Endothelial cell of umbilical vein (primary cell): ENCODE measurements around the gene PLEKHA8. TPM values are rescaled to one million over a fixed set of nuclear protein-coding genes. Genes with fewer than 3 reads are reported as not detected.

Source experiments
- BruUV-seq: library from RNA; stranded (reverse); fragments of 400-500 nt; replicated peaks from 2 replicates; lab custom pipeline; 2021; lab: Mats Ljungman, UMichigan
- CTCF ChIA-PET: fragments of 300-600, 350-600 bp; sonication (Branson Sonifier 250); formaldehyde crosslinking; loops from one replicate; lab custom pipeline; 2021; ENCODE audit warnings: antibody characterized with exemption, inconsistent platforms; lab: Charles Lee
- POLR2A ChIA-PET: fragments of 300-600, 350-600 bp; sonication (Branson Sonifier 250); formaldehyde crosslinking; loops from one replicate; lab custom pipeline; 2021; ENCODE audit warnings: antibody characterized with exemption, inconsistent platforms; lab: Charles Lee
- DNase-seq: peaks from one replicate; pipeline ENCODE4 v3.0.0-alpha.2; 2011; ENCODE audit warnings: low read depth, low spot score
- FAIRE-seq: peaks from 2 replicates; lab custom pipeline; 2011; peaks lifted over from hg19 to GRCh38; lab: Jason Lieb, UNC
- H2AFZ ChIP-seq: 2 replicates; pipeline ENCODE4 v1.6.0; 2012; ENCODE audit warnings: low read depth, low read length, control low read depth, inconsistent platforms
- H3K27ac ChIP-seq: 2 replicates; pipeline ENCODE4 v1.5.1; 2011; ENCODE audit warnings: low read depth, mild to moderate bottlenecking, control low read depth, low read length, moderate library complexity; ENCODE audit not compliant: insufficient read depth
- H3K27me3 ChIP-seq, 2 experiments: 2 replicates each; pipeline versions ENCODE4 v1.6.0 to v1.6.1; 2011; ENCODE audit warnings: low read length in 2 of 2, mixed read lengths in 1 of 2; ENCODE audit not compliant: control insufficient read depth in 2 of 2, insufficient read depth in 2 of 2
- H3K36me3 ChIP-seq, 2 experiments: 2 replicates in 1 of 2; 3 replicates in 1 of 2; pipeline ENCODE4 v1.5.1; 2011; ENCODE audit warnings: low read length in 2 of 2, mild to moderate bottlenecking in 1 of 2, moderate library complexity in 1 of 2; ENCODE audit not compliant: control insufficient read depth in 2 of 2, insufficient read depth in 2 of 2; ENCODE audit errors: extremely low read depth in 1 of 2
- H3K4me1 ChIP-seq: 3 replicates; pipeline ENCODE4 v1.5.1; 2011; ENCODE audit warnings: mild to moderate bottlenecking, low read length; ENCODE audit not compliant: control insufficient read depth, insufficient read depth; ENCODE audit errors: extremely low read depth
- H3K4me2 ChIP-seq: 2 replicates; pipeline ENCODE4 v1.6.1; 2011; ENCODE audit warnings: low read length, control low read depth, mixed read lengths; ENCODE audit not compliant: insufficient read depth
- H3K4me3 ChIP-seq, 3 experiments: fragments of 200-600 bp in 1 of 3; sonication (generic), shearing (Covaris generic) in 1 of 3; replicated peaks in 1 of 3; 2 replicates each; pipeline ENCODE4 v1.5.1; 2011 to 2016; ENCODE audit warnings: control low read depth in 3 of 3, low read length in 3 of 3, mild to moderate bottlenecking in 2 of 3, inconsistent platforms in 1 of 3, low read depth in 1 of 3, moderate library complexity in 1 of 3; ENCODE audit not compliant: insufficient read depth in 1 of 3
- H3K79me2 ChIP-seq: 2 replicates; pipeline ENCODE4 v1.6.0; 2012; ENCODE audit warnings: low read length, inconsistent platforms; ENCODE audit not compliant: control insufficient read depth, insufficient read depth
- H3K9ac ChIP-seq: replicated peaks from 2 replicates; pipeline ENCODE3; 2011; ENCODE audit warnings: low read length, control low read depth; ENCODE audit not compliant: insufficient read depth; ENCODE audit errors: extremely low read depth
- H3K9me1 ChIP-seq: replicated peaks from 3 replicates; pipeline ENCODE4 v1.6.0; 2011; ENCODE audit warnings: mild to moderate bottlenecking, low read length; ENCODE audit not compliant: control insufficient read depth, insufficient read depth; ENCODE audit errors: extremely low read depth
- H3K9me3 ChIP-seq: replicated peaks from 2 replicates; pipeline ENCODE4 v1.5.1; 2012; ENCODE audit warnings: low read length, inconsistent platforms; ENCODE audit not compliant: control insufficient read depth, insufficient read depth
- H4K20me1 ChIP-seq: replicated peaks from 2 replicates; pipeline ENCODE3; 2011; ENCODE audit warnings: mild to moderate bottlenecking, low read length; ENCODE audit not compliant: control insufficient read depth, insufficient read depth; ENCODE audit errors: extremely low read depth
- CTCF ChIP-seq, 2 donors: IDR thresholded peaks; 1 replicate in 1 of 2; 2 replicates in 1 of 2; pipeline ENCODE4 v1.5.1; 2011; ENCODE audit warnings: low read length in 2 of 2, mild to moderate bottlenecking in 2 of 2, moderate library complexity in 2 of 2, control low read depth in 1 of 2, inconsistent platforms in 1 of 2, low read depth in 1 of 2; ENCODE audit not compliant: insufficient read depth in 1 of 2; ENCODE audit errors: extremely low read depth in 1 of 2
- EZH2 ChIP-seq: IDR thresholded peaks from 2 replicates; pipeline ENCODE4 v1.6.1; 2012; ENCODE audit warnings: borderline replicate concordance, low read depth, mild to moderate bottlenecking, moderate library complexity, low read length, inconsistent platforms; ENCODE audit not compliant: severe bottlenecking
- FOS ChIP-seq: IDR thresholded peaks from 2 replicates; pipeline ENCODE4 v1.6.1; 2011; ENCODE audit warnings: mild to moderate bottlenecking, low read length, moderate library complexity, borderline replicate concordance; ENCODE audit not compliant: insufficient read depth
- GATA2 ChIP-seq: IDR thresholded peaks from 2 replicates; pipeline ENCODE4 v1.7.0; 2011; ENCODE audit warnings: low read depth, mild to moderate bottlenecking, moderate library complexity, mixed read lengths, low read length; ENCODE audit not compliant: insufficient read length, insufficient read depth
- JUN ChIP-seq: IDR thresholded peaks from 2 replicates; pipeline ENCODE4 v1.6.1; 2011; ENCODE audit warnings: borderline replicate concordance, low read depth; ENCODE audit not compliant: insufficient read length, insufficient read depth
- MAX ChIP-seq: IDR thresholded peaks from 2 replicates; pipeline ENCODE4 v1.6.1; 2011; ENCODE audit not compliant: insufficient read depth, insufficient read length
- MYC ChIP-seq: IDR thresholded peaks from one replicate; pipeline ENCODE4 v1.6.1; 2011; ENCODE audit warnings: mild to moderate bottlenecking, low read depth, low read length
- POLR2A ChIP-seq: IDR thresholded peaks from 2 replicates; pipeline ENCODE4 v1.6.1; 2012; ENCODE audit warnings: low read depth, mild to moderate bottlenecking, control low read depth, low read length
- POLR2AphosphoS5 ChIP-seq: IDR thresholded peaks from 2 replicates; pipeline ENCODE4 v1.6.1; 2012; ENCODE audit warnings: low read depth, mild to moderate bottlenecking, control low read depth, low read length, moderate library complexity; ENCODE audit not compliant: insufficient read depth
- dilution Hi-C: fragments of 300-500 bp; cut with MboI; formaldehyde crosslinking; loops from one replicate; pipeline ENCODE4 v1.15.0; 2019; ENCODE audit warnings: low sequenced_read_pairs; ENCODE audit not compliant: extremely low pct_ligation_motif_present
- intact Hi-C: fragments of 100-400 bp; cut with micrococcal nuclease; formaldehyde crosslinking; loops from one replicate; pipeline ENCODE4 v1.10.0; 2022
- polyA plus RNA-seq, 4 experiments: library from polyadenylated mRNA; depleted of rRNA in 3 of 4; stranded (reverse) in 3 of 4; unstranded in 1 of 4; fragments of >200 nt; gene quantifications; 2 replicates each; pipeline versions ENCODE4 v1.2.1 to v1.2.3, GENCODE V29; 2011 to 2012; ENCODE audit warnings: missing spikeins in 1 of 4
- total RNA-seq: library from RNA; stranded (reverse); gene quantifications from 2 replicates; pipeline ENCODE4 v1.2.3, GENCODE V29; 2021

Gene PLEKHA8
- total and polyA plus RNA-seq, 2 donors (not counting 3 experiments of a cell fraction or from before 2014, with no cell fraction given): 4.5 to 19.8 TPM

GRCh38 chr7:29993140-29993539 is 35.1 kb upstream of the PLEKHA8 start:
- ChIA-PET CTCF (interaction anchor here (1.5 kb wide), 1 partner anchor 69 kb away, joined by 6 read pairs; no protein-coding TSS in a partner anchor), POLR2A (no interaction called here)
- BruUV-seq: no TSS peak
- intact Hi-C loops (no loop called here), dilution Hi-C loops (no loop called here)
- H4K20me1 ChIP-seq: no peaks in the 10 kb centered on the region
- FAIRE-seq (no peak), DNase-seq (no peak)
- TF ChIP-seq JUN (no peak), MAX (no peak), MYC (no peak), POLR2A (no peak), POLR2AphosphoS5 (no peak), GATA2 (no peak), FOS (no peak), CTCF (IDR thresholded peaks at IDR 0.05; ENCODE audit: extremely low read depth in 1 of 2, insufficient read depth in 1 of 2, low read depth in 1 of 2, low read length in 2 of 2) (no peak), EZH2 (no peak)
- no peak overlapping the region for H3K4me2 ChIP-seq
- peaks cover 14% of the 10 kb centered on the region for H3K79me2 ChIP-seq
- no peaks in the 10 kb centered on the region for H3K27me3 ChIP-seq
- H3K4me3 ChIP-seq: no peak overlapping the region
- no peak overlapping the region for H2AFZ ChIP-seq
- no peak overlapping the region for H3K27ac ChIP-seq
- H3K9me1 ChIP-seq: no peaks in the 10 kb centered on the region
- H3K36me3 ChIP-seq: no peaks in the 10 kb centered on the region
- peaks cover 14% of the 10 kb centered on the region for H3K4me1 ChIP-seq
- no peak overlapping the region for H3K9ac ChIP-seq
- peaks cover 3% of the 10 kb centered on the region for H3K9me3 ChIP-seq
